Nephron progenitor cell (in vitro differentiated cells): ENCODE measurements around the gene UQCRFS1.
A peak's percentile ranks its signal among the peaks of the same experiment; 100 is the strongest.

Experiments used
- DNase-seq: peaks from one replicate; pipeline ENCODE4 v3.0.0; 2021
- H3K27ac Mint-ChIP-seq: 2 replicates; pipeline ENCODE4 v1.8.0; 2021; ENCODE audit warnings: mild to moderate bottlenecking, moderate library complexity, mixed read lengths
- H3K27me3 Mint-ChIP-seq: 2 replicates; pipeline ENCODE4 v1.8.0; 2021; ENCODE audit warnings: mild to moderate bottlenecking, low read depth, mixed read lengths; ENCODE audit not compliant: poor library complexity
- H3K36me3 Mint-ChIP-seq: 2 replicates; pipeline ENCODE4 v1.8.0; 2021; ENCODE audit warnings: low read depth, mixed read lengths
- H3K4me1 Mint-ChIP-seq: 2 replicates; pipeline ENCODE4 v1.8.0; 2021; ENCODE audit warnings: mixed read lengths
- H3K4me3 Mint-ChIP-seq: 2 replicates; pipeline ENCODE4 v1.8.0; 2021; ENCODE audit warnings: mild to moderate bottlenecking, moderate library complexity, mixed read lengths
- H3K9me3 Mint-ChIP-seq: 2 replicates; pipeline ENCODE4 v1.8.0; 2021; ENCODE audit warnings: mild to moderate bottlenecking, moderate library complexity, mixed read lengths
- TF ChIP-seq, protein P1 (sequence below): fragments of 200-600 bp; sonication (generic); IDR thresholded peaks from 2 replicates; pipeline ENCODE4 v1.5.0; 2021; ENCODE audit warnings: antibody characterized with exemption

Gene UQCRFS1

GRCh38 chr19:29187676-29188075 is 25.3 kb downstream of the UQCRFS1 start:
- H3K36me3 Mint-ChIP-seq = no peaks in the 10 kb centered on the region
- peaks cover 24% of the 10 kb centered on the region for H3K4me1 Mint-ChIP-seq
- H3K27ac Mint-ChIP-seq = no peak overlapping the region
- H3K4me3 Mint-ChIP-seq = no peak overlapping the region
- no peak for DNase-seq
- peaks cover 4% of the 10 kb centered on the region for H3K27me3 Mint-ChIP-seq
- no peaks in the 10 kb centered on the region for H3K9me3 Mint-ChIP-seq
- TF ChIP-seq, protein P1, sequence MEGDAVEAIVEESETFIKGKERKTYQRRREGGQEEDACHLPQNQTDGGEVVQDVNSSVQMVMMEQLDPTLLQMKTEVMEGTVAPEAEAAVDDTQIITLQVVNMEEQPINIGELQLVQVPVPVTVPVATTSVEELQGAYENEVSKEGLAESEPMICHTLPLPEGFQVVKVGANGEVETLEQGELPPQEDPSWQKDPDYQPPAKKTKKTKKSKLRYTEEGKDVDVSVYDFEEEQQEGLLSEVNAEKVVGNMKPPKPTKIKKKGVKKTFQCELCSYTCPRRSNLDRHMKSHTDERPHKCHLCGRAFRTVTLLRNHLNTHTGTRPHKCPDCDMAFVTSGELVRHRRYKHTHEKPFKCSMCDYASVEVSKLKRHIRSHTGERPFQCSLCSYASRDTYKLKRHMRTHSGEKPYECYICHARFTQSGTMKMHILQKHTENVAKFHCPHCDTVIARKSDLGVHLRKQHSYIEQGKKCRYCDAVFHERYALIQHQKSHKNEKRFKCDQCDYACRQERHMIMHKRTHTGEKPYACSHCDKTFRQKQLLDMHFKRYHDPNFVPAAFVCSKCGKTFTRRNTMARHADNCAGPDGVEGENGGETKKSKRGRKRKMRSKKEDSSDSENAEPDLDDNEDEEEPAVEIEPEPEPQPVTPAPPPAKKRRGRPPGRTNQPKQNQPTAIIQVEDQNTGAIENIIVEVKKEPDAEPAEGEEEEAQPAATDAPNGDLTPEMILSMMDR = no peak

- Mint-ChIP-seq H3K27ac (peak overlapping the region; percentile 30), H3K9me3 (no peaks in the 10 kb centered on the region), H3K4me1 (peaks cover 24% of the 10 kb centered on the region)
These were observed 27.5 kb downstream of the UQCRFS1 start for GRCh38 chr19:29185427-29185826.

GRCh38 chr19:29176981-29177754 is 35.8 kb downstream of the UQCRFS1 start:
- H3K4me1 Mint-ChIP-seq = no peaks in the 10 kb centered on the region
- TF ChIP-seq, protein P1 = no peak
- H3K27ac Mint-ChIP-seq = no peak overlapping the region
- DNase-seq = no peak
- peaks cover 15% of the 10 kb centered on the region for H3K27me3 Mint-ChIP-seq
- H3K36me3 Mint-ChIP-seq = no peaks in the 10 kb centered on the region
- H3K9me3 Mint-ChIP-seq = peaks cover 60% of the 10 kb centered on the region
- H3K4me3 Mint-ChIP-seq = no peak overlapping the region

More at GRCh38 chr19:29185427-29185826, 27.5 kb downstream of the UQCRFS1 start:
- Mint-ChIP-seq H3K36me3 (no peaks in the 10 kb centered on the region), H3K27me3 (peaks cover 9% of the 10 kb centered on the region), H3K4me3 (no peak overlapping the region)
- TF ChIP-seq, protein P1 = no peak
- no peak for DNase-seq

DNA sequence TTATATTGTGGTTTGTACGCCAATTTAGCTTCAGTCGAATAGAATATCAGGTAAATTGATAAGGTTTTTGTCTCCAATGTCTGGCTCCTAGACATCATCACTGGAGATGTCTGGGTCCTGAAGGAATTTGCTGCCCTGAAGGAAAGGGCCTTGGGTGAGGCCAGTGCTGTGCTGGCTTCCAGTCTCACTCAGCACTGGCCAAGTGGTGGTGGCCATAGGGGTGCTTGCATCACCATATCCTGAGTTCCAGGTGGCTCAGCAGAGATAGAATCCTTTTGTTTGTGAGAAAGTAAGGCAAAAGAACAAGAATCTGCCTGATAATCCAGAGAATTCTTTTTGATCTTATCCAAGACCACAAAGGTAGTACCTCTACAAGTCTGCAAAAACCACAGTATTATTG is 39.1 kb downstream of the UQCRFS1 start:
- DNase-seq = no peak
- Mint-ChIP-seq H3K9me3 (peaks cover 51% of the 10 kb centered on the region), H3K27ac (no peak overlapping the region), H3K27me3 (peaks cover 8% of the 10 kb centered on the region), H3K4me1 (no peaks in the 10 kb centered on the region), H3K4me3 (no peak overlapping the region), H3K36me3 (no peaks in the 10 kb centered on the region)
- TF ChIP-seq, protein P1 = no peak

DNA sequence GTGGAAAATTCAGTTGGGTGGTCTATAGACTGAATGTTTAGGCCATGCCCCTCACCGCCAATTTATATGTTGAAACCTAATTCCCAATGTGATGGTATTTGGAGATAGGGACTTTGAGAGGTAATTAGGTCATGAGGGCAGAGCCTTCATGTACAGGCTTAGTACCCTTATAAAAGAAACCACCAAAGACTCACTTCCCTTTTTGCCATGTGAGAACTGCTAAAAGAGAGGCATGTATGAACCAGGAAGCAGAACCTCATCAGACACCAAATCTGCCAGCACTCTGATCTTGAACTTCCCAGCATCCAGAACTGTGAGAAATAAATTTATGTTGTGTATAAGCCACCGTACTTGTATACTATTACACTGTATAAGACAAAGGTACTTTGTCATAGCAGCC is 40.6 kb downstream of the UQCRFS1 start:
- no peak for DNase-seq
- TF ChIP-seq, protein P1 = no peak
- Mint-ChIP-seq H3K27me3 (peaks cover 18% of the 10 kb centered on the region), H3K27ac (no peak overlapping the region), H3K36me3 (no peaks in the 10 kb centered on the region), H3K4me3 (no peak overlapping the region), H3K9me3 (peaks cover 35% of the 10 kb centered on the region), H3K4me1 (no peaks in the 10 kb centered on the region)

DNA sequence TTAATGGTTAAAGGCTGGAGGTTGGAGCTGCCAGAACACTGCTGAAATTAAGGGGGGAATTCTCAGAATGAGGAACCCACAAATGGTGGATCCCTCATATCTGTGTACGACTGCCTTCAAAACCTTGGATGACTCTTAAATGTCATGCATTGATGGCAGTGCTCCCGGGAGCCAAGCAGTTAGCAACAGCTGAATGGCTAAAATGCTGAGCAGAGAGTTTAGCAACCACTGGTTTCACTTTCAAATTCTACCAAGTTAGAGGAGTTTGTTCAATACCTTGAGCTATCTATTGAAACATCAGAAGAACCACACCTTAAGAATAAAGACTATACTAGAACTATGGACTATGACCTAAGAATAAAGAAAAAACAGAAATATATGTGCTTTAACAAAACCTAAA is 41.4 kb downstream of the UQCRFS1 start:
- Mint-ChIP-seq H3K9me3 (peaks cover 27% of the 10 kb centered on the region), H3K4me3 (no peak overlapping the region), H3K27me3 (peaks cover 20% of the 10 kb centered on the region), H3K27ac (no peak overlapping the region), H3K36me3 (no peaks in the 10 kb centered on the region), H3K4me1 (no peaks in the 10 kb centered on the region)
- TF ChIP-seq, protein P1 = no peak
- DNase-seq = no peak
